ENCODE results near the gene DLX6. TPM values are rescaled to one million over a fixed set of nuclear protein-coding genes. Genes with fewer than 3 reads are reported as not detected.

The DLX6 gene
- total RNA-seq, 2 donors from 2014 or later: not detected

DNA sequence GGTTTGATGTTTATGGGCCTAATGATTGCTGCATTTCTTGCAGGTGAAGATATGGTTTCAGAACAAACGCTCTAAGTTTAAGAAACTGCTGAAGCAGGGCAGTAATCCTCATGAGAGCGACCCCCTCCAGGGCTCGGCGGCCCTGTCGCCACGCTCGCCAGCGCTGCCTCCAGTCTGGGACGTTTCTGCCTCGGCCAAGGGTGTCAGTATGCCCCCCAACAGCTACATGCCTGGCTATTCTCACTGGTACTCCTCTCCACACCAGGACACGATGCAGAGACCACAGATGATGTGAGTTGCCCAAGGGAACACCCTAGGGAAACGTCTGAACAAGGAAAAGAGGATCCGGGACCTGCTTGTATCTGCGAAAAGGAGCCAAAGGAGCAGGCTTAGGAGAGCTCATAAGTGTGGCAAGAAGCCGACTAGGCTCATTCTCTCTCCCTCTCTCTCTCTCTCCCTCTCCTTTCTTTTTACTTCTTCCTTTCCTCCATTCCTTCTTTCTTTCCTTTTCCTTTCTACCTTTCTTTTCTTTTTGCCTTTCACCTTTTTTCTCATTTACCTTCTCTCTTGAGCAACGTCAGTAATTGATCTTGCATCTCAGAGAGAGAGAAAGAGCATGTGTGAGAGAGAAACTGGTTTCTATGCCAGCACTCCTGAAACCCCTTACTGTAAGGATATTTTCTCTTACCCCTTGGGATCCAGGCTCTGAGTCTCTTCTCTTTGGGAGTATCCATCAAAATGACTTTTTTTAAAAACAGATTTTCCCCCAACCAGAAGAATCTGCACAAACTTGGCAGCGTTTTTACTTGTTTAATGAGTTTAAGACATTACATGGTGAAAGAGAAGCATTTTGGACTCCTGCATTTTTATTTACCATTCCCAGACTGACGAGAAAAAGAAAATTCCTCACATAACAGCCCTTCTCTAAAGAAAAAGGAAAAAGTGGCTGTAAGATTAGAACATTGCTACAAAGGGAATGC is 4.7 kb downstream of the DLX6 start:
- DNase-seq: no peak
- peaks cover 17% of the 10 kb centered on the region for H3K4me1 Mint-ChIP-seq (ENCODE audit: low read depth)
- H3K36me3 Mint-ChIP-seq (ENCODE audit: insufficient read depth in 2 of 2): peaks cover 3 to 4% of the 10 kb centered on the region in 2 donors
- H3K9me3 Mint-ChIP-seq: peaks cover 2 to 3% of the 10 kb centered on the region in 2 donors
- H3K4me3 Mint-ChIP-seq: no peak overlapping the region
- H3K27ac Mint-ChIP-seq: no peak overlapping the region
- peaks cover 83% of the 10 kb centered on the region for H3K27me3 Mint-ChIP-seq (ENCODE audit: low read depth)
- ATAC-seq (replicated peaks in 1 of 2): no peak

DNA sequence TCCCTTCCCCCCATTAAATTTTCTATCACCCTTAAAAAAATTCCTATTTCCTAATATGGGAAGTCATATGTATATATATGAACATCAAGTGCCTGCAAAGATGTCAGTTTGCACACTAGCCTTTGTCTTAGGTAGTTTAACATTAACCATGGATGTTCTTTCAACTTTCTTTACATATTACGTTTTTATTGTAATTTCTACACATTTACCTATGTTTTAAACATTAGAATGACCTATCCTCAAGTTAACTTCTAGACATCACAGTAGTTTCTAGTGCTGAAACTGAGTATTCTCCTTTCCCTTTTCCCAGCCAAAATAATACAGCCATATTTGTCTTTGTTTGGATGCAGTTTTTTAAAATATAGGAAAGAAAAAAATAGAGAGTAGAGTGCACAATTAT is 5.8 kb downstream of the DLX6 start:
- H3K9me3 Mint-ChIP-seq: peaks cover 2 to 3% of the 10 kb centered on the region in 2 donors
- H3K4me3 Mint-ChIP-seq: no peak overlapping the region
- H3K27ac Mint-ChIP-seq: no peak overlapping the region
- DNase-seq (no peak), ATAC-seq (replicated peaks in 1 of 2) (no peak)
- peaks cover 3 to 4% of the 10 kb centered on the region in 2 donors for H3K36me3 Mint-ChIP-seq (ENCODE audit: insufficient read depth in 2 of 2)
- H3K4me1 Mint-ChIP-seq (ENCODE audit: low read depth): peaks cover 17% of the 10 kb centered on the region
- H3K27me3 Mint-ChIP-seq (ENCODE audit: low read depth): peaks cover 93% of the 10 kb centered on the region

DNA sequence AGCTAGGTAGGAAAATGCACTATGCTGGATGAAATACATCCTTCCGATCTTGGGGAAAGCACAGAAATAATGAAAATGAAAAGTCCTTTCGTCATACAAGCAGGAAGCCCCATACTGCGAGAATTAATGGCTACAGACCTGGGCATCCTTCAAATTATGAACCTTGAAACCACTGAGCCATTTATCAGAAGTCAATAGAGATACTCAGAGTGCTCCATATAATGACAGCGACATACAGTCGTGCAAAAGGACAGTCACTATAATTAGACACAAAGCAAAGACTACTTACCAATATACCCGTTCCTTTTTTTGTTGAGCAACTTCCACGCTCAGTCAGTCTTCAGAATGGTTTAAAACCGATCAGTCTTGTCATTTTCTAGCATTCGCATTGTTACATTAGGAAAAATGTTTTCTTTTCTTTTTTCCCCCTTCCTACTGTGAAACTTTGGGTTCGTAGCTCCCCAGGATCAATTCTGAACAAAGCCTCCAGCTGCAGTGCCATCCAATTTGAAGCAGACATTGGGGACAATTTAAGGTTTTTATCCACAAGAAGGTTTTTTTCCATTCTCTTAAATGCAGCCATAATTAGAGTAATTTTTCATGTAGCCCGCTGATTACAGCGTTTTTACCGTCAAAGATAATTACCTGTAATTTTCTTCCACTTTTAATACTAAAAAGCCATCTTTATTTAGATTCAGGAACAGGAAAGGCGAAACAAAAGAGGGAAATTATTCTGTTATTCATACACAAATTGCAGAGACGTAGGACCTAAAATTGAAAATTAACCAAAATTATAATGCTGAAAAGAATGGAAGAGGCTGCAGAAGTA is 6.4 kb downstream of the DLX6 start:
- no peak for ATAC-seq (replicated peaks in 1 of 2)

DNA sequence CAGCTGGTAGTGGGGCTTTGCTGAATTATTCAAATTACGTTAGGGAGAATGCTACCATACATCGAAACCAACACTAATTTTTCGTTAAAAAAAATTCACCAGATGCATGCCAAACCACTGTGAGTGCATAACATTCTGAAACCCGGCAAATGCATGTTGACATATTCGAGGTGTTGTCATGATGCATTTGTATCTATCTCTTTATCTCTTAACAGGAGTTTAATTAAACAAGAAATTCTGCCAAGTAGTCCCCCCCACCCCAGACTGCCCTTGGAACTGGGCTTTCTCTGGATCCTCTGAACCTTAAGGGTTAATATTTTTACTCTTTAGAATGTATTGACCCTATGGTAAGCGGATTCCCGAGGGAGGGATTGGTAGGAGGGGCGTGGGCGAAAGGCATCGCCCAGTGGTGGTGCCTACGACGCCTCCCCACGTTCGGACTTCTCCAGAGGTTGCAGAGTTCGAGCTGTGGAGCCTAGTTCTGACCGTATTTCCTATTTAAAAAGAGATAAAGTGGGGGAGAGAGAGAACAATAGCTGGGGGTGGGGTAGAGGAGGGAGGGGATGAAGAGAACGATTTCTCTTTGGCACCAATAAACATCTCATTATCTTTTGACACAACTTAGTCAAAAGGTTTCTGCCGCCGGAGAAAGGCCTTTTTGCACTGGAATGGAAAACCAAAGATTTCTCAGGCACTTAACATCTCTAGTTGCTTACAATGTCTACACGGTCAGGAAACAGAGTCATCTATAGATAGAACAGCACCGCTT is 7.2 kb downstream of the DLX6 start:
- Mint-ChIP-seq H3K27ac (no peak overlapping the region), H3K4me3 (no peak overlapping the region)
- no peak for ATAC-seq (replicated peaks in 1 of 2)

More for the DNA sequence above, 6.4 kb downstream of the DLX6 start:
- Mint-ChIP-seq H3K27me3 (ENCODE audit: low read depth) (peaks cover 95% of the 10 kb centered on the region), H3K9me3 (peaks cover 2 to 3% of the 10 kb centered on the region in 2 donors), H3K36me3 (ENCODE audit: insufficient read depth in 2 of 2) (peaks cover 3 to 4% of the 10 kb centered on the region in 2 donors), H3K4me3 (no peak overlapping the region), H3K4me1 (ENCODE audit: low read depth) (peaks cover 18% of the 10 kb centered on the region), H3K27ac (peak overlapping the region; percentile 60)
- DNase-seq: no peak

DNA sequence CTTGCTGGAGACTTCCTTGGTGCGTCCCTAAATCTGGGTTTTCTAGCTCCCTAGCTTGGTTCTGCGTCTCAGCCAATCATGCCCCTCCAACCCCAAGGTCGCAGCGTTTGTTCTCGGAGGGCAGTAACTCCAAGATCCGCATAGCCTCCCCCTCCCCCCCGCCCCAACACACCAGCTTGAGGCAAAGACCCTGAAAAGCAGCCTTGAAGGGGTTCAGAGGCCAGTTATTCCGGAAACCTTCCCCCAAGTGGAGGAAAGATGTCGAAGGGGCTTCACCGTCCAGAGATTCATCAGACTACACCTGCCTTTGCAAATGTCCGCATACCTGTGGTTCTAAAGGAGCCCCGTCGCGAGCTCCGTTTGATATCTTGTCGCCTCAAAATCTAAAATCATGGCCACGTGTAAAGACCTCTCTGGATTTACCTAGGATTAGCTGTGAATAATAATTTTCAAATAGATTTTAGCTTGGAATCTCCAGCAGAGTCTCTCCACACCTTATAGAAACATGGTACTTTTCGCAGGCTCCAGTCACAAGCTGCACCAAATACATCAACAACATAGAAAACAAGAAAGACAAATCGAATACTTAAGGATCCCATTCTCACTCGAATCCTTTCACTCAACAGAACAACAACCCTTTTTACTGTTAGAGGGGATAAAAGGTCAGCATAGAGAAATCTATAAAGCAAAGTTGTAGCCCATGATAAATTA is 7.9 kb downstream of the DLX6 start:
- ATAC-seq (replicated peaks in 1 of 2) (no peak), DNase-seq (no peak)
- H3K27me3 Mint-ChIP-seq (ENCODE audit: low read depth): peaks cover 95% of the 10 kb centered on the region
- no peak overlapping the region for H3K27ac Mint-ChIP-seq
- peaks cover 3 to 5% of the 10 kb centered on the region in 2 donors for H3K36me3 Mint-ChIP-seq (ENCODE audit: insufficient read depth in 2 of 2)
- H3K9me3 Mint-ChIP-seq: peaks cover 2 to 3% of the 10 kb centered on the region in 2 donors
- H3K4me1 Mint-ChIP-seq (ENCODE audit: low read depth): peaks cover 24% of the 10 kb centered on the region
- no peak overlapping the region for H3K4me3 Mint-ChIP-seq

More for the DNA sequence above, 7.2 kb downstream of the DLX6 start:
- Mint-ChIP-seq H3K27me3 (ENCODE audit: low read depth) (peaks cover 95% of the 10 kb centered on the region), H3K36me3 (ENCODE audit: insufficient read depth in 2 of 2) (peaks cover 3 to 5% of the 10 kb centered on the region in 2 donors), H3K9me3 (peaks cover 2 to 3% of the 10 kb centered on the region in 2 donors), H3K4me1 (ENCODE audit: low read depth) (peaks cover 22% of the 10 kb centered on the region)
- DNase-seq: no peak

DNA sequence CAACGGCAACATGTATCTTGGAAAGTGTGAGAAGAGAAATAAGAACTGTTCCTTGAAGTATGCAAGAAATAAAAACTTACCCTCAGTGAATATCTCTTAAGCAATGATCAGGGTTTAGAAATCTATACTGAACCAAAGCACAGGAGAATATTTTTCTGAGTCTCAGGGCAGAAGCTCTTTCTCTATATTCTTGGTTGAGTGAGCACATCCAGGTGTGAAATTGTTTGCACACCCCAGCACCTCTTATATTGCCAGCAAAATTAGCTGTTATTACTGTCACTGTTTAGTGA is 8.4 kb downstream of the DLX6 start:
- peaks cover 3 to 5% of the 10 kb centered on the region in 2 donors for H3K36me3 Mint-ChIP-seq (ENCODE audit: insufficient read depth in 2 of 2)
- H3K4me1 Mint-ChIP-seq (ENCODE audit: low read depth): peaks cover 24% of the 10 kb centered on the region
- H3K9me3 Mint-ChIP-seq: peaks cover 2 to 3% of the 10 kb centered on the region in 2 donors

DNA sequence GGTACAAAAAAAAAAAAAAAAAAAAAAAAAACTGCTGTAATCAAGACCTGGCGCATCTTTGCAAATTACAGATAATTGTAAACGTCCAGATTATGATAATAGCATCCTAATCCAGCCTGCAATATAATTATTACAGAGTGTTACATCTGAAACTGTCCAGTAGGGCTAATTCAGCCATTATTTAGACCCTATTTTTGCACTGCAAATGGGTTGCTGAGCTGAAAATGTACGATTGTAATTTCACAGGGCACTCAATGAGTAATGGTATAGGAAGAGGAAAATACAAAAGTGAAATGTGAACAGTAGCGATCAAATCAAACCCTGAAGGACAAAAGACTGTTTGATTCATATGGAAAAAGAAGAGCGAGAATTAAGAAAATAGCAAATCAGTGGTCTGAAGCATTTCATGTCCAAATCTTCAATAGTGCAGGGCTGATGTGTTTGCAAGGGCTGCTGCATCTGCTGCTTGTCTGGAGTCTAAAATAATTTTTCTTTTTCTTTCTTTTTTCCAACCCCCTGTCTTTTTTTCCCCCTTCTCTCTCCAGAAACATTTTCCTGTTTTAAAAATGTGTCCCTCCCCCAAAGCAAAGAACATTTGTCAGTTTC is 8.9 kb downstream of the DLX6 start:
- ATAC-seq (replicated peaks in 1 of 2): no peak
- Mint-ChIP-seq H3K9me3 (peaks cover 2 to 3% of the 10 kb centered on the region in 2 donors), H3K27ac (no peak overlapping the region), H3K36me3 (ENCODE audit: insufficient read depth in 2 of 2) (peaks cover 3 to 5% of the 10 kb centered on the region in 2 donors), H3K4me3 (no peak overlapping the region), H3K4me1 (ENCODE audit: low read depth) (peaks cover 24% of the 10 kb centered on the region), H3K27me3 (ENCODE audit: low read depth) (peaks cover 97% of the 10 kb centered on the region)
- DNase-seq: no peak

More for the DNA sequence above, 8.4 kb downstream of the DLX6 start:
- peaks cover 96% of the 10 kb centered on the region for H3K27me3 Mint-ChIP-seq (ENCODE audit: low read depth)
- DNase-seq (no peak), ATAC-seq (replicated peaks in 1 of 2) (no peak)
- H3K4me3 Mint-ChIP-seq: no peak overlapping the region
- no peak overlapping the region for H3K27ac Mint-ChIP-seq

DNA sequence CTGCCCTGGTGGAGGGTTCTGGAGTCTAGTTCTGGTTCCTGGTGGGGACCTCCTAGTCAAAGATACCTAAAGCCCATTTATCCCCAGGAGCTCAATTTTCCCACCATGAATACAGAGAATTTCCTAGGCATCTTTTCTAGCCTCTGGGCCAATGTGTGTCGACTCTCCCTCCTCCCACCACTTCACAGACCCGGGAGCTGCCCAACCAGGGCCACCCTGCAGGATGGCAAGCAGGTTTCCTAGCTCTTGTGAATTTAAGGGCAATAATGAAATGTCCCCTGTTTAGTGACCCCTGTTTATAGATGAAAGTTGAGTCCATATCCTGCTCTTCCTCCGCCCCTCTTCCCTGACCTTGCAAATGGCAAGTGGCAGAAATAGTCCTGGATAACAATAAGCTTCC is 9.9 kb downstream of the DLX6 start:
- H3K27me3 Mint-ChIP-seq (ENCODE audit: low read depth): peaks cover 97% of the 10 kb centered on the region
- DNase-seq (no peak), ATAC-seq (replicated peaks in 1 of 2) (no peak)
- peaks cover 3 to 5% of the 10 kb centered on the region in 2 donors for H3K36me3 Mint-ChIP-seq (ENCODE audit: insufficient read depth in 2 of 2)
- H3K9me3 Mint-ChIP-seq: peaks cover 2 to 3% of the 10 kb centered on the region in 2 donors
- peaks cover 25% of the 10 kb centered on the region for H3K4me1 Mint-ChIP-seq (ENCODE audit: low read depth)
- H3K4me3 Mint-ChIP-seq: no peak overlapping the region
- no peak overlapping the region for H3K27ac Mint-ChIP-seq

DNA sequence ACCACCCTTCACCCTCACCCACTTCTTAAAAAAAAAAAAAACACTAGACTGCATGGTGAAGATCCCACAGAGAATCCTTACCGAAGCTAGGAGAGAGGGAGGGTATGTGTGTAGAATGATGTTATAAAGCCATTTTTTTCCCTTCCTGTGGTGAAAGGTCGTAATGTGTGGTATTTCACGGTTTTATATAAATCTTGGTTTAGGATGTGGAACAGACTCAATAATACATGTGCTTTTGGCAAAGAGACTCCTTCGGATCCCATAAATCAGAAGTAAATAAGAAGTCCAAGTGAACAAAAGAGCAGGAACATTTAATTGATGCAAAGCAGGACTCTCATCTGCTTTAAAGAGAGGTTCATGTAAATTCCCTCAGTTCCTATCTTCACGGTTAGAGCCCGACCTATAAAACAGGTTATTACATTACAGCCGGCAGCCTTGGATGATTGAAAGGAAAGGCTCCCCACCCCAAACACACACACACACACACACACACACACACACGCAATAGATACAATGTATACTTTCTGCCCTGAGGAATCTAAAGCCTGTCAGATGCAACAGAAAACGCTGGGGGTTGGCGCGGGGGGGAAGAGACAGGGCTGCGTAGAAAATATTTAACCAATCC is 10.5 kb downstream of the DLX6 start:
- Mint-ChIP-seq H3K4me3 (no peak overlapping the region), H3K4me1 (ENCODE audit: low read depth) (peaks cover 31% of the 10 kb centered on the region), H3K27me3 (ENCODE audit: low read depth) (peaks cover 100% of the 10 kb centered on the region), H3K27ac (no peak overlapping the region), H3K36me3 (ENCODE audit: insufficient read depth in 2 of 2) (peaks cover 3 to 5% of the 10 kb centered on the region in 2 donors), H3K9me3 (peaks cover 2 to 3% of the 10 kb centered on the region in 2 donors)
- no peak for ATAC-seq (replicated peaks in 1 of 2)
- no peak for DNase-seq

DNA sequence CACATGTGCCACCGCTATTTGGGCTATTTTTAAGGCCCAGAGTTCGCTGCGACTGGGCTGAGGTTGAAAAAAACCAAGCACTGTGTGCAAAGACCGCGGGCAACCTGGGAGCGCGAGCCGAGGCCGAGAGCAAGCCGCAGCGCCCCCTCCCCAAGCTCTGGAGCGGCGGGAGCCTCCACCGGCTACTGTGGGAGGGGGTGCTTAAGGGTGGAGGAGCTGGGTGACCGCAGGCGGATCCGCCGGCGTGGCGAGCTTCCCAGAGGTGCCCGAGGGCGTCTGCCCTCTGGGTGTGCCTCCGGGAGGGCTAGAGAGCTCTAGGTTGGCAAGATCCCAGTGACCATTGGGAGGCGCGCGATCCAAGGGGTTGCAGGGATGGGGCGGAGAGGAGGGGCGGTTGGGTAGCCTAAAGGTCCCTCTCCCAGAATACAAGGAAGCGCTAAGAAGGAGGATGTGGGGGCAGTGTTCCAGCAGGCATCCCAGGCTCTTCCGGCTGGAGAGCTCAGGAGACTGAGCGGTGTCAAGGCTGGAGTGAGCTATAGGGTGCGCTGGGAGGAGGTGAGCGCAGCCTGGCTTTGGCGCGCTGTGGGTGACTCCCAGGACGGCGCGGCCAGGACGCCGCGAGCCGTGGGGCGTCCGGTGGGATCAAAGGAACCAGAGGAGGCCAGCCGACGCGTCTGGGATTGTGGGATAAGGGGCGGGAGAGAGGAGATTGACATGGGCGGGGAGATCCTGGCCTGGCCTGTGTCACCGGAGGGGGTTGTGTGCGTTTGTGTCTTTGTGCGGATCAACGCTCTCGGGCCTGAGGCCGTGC is 11.2 kb downstream of the DLX6 start:
- Mint-ChIP-seq H3K4me1 (ENCODE audit: low read depth) (peaks cover 29% of the 10 kb centered on the region), H3K27ac (no peak overlapping the region), H3K9me3 (peaks cover 0 to 3% of the 10 kb centered on the region in 2 donors), H3K4me3 (peak overlapping the region in 1 of 2 donors; percentile 54), H3K27me3 (ENCODE audit: low read depth) (peaks cover 97% of the 10 kb centered on the region), H3K36me3 (ENCODE audit: insufficient read depth in 2 of 2) (peaks cover 3 to 4% of the 10 kb centered on the region in 2 donors)
- ATAC-seq (replicated peaks in 1 of 2) (peak; percentile 25 to 37), DNase-seq (no peak)
